ENCODE data around the gene C1S.

Gene C1S

GRCh38 chr12:7116196-7116595 lies 55.7 kb downstream of the C1S start:
- H3K4me3 ChIP-seq (ENCODE audit: low read depth, low read length) = no peak overlapping the region

DNA sequence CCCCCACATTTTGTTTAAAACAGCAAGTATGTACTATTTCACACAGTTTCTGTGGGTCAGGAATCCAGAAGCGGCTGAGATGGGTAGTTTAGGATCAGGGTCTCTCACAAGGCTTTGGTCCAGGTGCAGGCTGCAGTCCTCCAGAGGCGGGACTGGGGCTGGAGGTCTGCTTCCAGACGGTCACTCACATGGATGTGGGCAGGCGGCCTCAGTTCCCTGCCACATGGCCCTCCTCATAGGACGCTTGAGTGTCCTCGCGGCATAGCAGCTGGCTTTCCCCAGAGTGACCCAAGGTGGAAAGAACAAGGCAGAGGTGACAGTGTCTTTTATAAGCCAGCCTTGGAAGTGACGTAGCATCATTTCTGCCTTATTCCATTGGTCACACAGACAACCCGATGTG lies 56.4 kb downstream of the C1S start:
- no peak overlapping the region for H3K4me3 ChIP-seq (ENCODE audit: low read depth, low read length)
- no peak for TF ChIP-seq CTCF (IDR thresholded peaks at IDR 0.05; ENCODE audit: borderline replicate concordance, insufficient read depth, low read depth, low read length)

More at GRCh38 chr12:7116196-7116595, 55.7 kb downstream of the C1S start:
- TF ChIP-seq CTCF (IDR thresholded peaks at IDR 0.05; ENCODE audit: borderline replicate concordance, insufficient read depth, low read depth, low read length) = no peak

DNA sequence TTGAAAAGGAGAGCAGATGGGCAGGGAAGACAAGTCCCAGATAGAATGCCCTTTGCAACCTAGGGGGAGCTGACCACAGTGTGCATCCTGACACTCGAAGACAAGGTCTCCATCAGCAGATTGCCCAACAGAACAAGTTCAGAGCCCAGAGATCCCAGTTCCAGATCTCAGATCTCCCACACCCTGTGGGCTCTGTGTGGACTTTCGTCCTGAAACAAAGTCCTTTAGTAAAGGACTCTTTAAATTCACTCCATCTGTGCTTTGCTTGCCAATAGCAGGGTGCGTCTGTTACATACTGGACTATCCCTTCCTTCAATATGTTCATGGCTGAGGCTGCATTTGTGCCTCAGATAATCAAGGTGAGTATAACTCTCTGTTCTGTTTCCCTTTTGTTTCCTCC lies 57.2 kb downstream of the C1S start:
- no peak overlapping the region for H3K4me3 ChIP-seq (ENCODE audit: low read depth, low read length)
- TF ChIP-seq CTCF (IDR thresholded peaks at IDR 0.05; ENCODE audit: borderline replicate concordance, insufficient read depth, low read depth, low read length) = no peak

DNA sequence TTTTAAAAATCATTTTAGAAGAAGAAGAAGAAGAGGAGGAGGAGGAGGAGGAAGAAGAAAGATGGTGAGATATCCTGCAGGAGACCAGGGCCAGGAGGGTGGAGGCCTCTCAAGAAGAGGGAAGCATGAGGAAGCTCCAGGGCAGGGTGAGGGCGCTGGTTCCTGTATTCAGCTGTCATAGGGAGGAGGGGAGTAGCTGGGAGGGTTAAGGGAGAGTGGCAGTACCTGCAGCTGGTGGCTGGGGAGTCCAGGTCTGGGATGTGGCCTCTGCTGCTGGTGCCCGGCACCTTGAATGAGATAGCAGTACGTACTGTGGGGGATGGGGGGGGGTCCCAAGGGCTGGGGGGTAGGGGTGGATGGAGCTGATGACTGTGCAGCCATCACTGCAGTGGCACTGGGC lies 58.4 kb downstream of the C1S start:
- no peak for TF ChIP-seq CTCF (IDR thresholded peaks at IDR 0.05; ENCODE audit: borderline replicate concordance, insufficient read depth, low read depth, low read length)
- no peak overlapping the region for H3K4me3 ChIP-seq (ENCODE audit: low read depth, low read length)

GRCh38 chr12:7120166-7120565 lies 59.6 kb downstream of the C1S start:
- no peak for TF ChIP-seq CTCF (IDR thresholded peaks at IDR 0.05; ENCODE audit: borderline replicate concordance, insufficient read depth, low read depth, low read length)
- no peak overlapping the region for H3K4me3 ChIP-seq (ENCODE audit: low read depth, low read length)
